GM13976 (cell line): ENCODE results near the gene PAK5.

Experiments used
- DNase-seq: peaks from one replicate; pipeline ENCODE4 v3.0.0; 2012; ENCODE audit warnings: low spot score
- in situ Hi-C: fragments of 300-500 bp; cut with MboI; formaldehyde crosslinking; loops from one replicate; pipeline ENCODE4 v1.12.0; 2022; ENCODE audit warnings: low sequenced_read_pairs, mixed read lengths, inconsistent platforms; ENCODE audit not compliant: unreplicated experiment
- TF ChIP-seq, protein P1 (sequence below): IDR thresholded peaks from 2 replicates; pipeline ENCODE4 v1.5.1; 2012; ENCODE audit warnings: borderline replicate concordance, mild to moderate bottlenecking; ENCODE audit not compliant: insufficient read depth; ENCODE audit errors: extremely low read depth, missing control alignments, control extremely low read depth

Gene PAK5

DNA sequence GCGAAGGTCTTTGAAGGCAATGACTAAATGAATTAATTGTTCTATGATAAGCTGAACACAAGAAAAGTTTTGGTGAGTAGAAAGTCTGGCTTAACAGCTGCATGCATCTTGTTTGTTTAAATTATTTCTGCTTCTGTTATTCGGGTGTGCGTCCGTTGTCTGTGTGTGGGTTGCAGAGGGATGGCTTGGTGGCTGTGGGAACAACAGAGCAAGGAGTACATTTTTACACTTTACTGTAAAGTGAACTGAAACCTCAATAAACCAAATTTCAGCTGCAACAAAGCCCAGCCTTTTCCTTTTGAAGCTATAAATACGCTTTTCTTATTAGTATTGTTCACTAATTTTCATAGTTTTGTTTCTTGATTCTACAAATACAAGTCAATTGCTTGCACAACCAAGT lies 328.0 kb downstream of the PAK5 start:
- TF ChIP-seq, protein P1, sequence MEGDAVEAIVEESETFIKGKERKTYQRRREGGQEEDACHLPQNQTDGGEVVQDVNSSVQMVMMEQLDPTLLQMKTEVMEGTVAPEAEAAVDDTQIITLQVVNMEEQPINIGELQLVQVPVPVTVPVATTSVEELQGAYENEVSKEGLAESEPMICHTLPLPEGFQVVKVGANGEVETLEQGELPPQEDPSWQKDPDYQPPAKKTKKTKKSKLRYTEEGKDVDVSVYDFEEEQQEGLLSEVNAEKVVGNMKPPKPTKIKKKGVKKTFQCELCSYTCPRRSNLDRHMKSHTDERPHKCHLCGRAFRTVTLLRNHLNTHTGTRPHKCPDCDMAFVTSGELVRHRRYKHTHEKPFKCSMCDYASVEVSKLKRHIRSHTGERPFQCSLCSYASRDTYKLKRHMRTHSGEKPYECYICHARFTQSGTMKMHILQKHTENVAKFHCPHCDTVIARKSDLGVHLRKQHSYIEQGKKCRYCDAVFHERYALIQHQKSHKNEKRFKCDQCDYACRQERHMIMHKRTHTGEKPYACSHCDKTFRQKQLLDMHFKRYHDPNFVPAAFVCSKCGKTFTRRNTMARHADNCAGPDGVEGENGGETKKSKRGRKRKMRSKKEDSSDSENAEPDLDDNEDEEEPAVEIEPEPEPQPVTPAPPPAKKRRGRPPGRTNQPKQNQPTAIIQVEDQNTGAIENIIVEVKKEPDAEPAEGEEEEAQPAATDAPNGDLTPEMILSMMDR: no peak
- in situ Hi-C loops: no loop called here
- no peak for DNase-seq

DNA sequence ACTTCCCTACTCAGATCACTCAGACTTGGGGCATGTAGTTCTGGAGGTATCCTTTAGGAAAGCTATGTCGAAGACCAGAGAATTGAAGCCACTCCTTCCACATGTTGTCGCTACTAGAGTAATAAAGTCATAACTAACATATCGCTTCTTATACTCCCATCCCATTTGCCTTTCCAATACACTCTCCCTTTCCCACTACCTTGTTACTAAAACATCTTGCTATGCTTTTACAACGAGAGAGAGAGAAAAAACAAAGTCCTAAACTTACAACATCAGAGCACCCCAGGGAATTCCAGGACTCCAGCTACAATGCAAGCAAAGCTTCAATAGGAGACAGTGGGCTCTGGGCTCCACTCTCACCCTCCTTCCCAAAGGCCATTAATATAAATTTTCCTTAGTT lies 329.6 kb downstream of the PAK5 start:
- no peak for DNase-seq
- in situ Hi-C loops: no loop called here
- TF ChIP-seq, protein P1: no peak

DNA sequence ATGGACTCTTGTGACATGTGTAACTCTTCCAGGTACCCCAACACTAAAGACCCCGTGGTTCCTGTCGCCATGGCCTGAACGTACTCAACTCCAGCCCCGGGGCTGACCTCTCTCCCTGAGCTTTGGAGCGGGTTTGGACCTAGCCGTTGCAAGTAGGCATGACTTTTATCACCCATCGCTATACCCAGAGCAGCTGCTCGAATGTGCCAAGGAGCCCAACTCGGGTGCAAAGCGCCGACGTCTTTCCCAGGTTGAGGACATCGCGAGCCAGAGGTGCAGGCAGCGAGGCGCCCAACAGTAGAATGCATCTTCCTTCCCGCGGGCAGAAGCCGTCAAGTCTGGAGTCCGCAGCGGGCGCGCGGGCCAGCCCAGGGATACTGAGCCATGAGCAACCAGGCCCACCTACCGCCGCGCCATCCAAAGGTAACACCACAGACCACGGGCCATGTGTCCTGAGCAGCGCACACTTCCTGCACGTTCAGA lies 330.1 kb downstream of the PAK5 start:
- in situ Hi-C loops: no loop called here
- TF ChIP-seq, protein P1: no peak
- DNase-seq: no peak

DNA sequence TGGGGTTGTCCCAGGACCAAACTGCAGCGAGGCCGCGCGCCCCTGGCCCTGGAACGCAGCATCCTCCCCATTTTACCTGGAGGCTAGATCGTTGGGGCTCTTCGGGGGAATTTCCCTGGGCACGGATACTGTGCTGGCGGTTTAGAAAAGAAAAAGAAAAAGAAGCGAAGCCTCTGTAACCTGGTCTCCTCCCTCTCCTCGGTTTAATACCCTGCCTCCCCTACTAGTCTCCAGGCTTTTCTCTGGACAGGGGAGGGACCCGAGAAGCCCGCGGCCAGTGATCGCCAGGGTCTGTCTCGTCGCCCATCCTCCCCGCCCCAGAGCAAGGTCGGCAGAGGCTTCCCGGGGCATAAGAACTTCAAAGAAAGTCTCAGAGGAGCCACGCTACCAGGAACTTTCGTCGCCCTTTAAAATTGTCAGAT lies 330.6 kb downstream of the PAK5 start:
- in situ Hi-C loops: no loop called here
- TF ChIP-seq, protein P1: no peak
- DNase-seq: peak; percentile 23

DNA sequence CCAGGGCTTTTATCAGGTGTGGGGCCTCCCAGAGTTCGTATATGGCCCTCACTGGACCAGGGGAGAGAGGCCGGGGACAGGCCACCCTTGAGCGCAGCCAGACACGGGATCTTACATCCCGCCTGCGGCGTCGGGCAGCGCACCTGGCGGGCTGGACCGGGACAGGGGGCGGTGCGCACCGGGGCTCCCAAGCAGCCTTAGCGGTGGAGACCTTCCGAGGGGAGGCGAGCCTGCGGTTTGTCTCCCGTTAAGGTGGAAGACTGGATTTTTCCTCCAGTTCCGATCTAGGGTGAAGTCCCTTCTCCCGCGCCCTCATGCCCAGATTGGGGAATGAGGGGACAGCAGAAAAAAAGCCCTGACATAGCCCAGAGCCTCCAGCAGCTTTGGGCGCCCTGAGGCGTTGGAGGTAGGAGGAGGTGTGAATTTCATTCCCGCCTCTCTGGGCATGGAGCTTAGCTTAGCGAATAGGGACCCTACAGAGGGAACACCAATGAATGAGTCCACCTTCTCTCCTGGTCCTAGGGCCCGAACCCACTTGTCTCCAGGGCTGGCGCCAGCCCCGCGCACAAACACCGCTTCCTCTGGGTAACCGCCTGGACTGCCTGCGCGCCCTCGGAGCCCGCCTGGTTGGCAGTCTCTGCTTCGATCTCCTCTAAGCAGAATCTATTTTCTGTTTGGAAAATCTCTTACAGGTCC lies 331.2 kb downstream of the PAK5 start:
- TF ChIP-seq, protein P1: no peak
- in situ Hi-C loops: no loop called here
- DNase-seq: peak; percentile 27

DNA sequence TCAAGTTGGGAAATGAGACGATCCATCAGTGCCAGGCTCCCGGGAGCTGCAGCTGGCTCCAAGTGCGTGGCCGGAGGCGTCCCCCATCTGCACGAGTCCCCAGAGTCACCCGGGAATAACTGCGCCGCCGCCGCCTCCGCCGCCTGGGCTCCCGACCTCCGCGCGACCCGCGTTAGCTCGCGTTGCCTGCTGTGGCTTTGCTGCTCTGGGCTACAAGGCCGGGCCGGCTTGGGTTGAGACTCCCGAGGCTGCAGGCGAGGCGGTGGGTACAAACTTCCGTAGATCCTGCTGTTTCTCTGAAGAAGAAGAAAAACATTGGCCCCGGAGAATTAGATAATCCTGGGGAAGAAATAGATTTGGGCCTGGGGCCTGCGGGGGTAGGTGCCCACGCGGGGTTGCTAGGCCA lies 331.9 kb downstream of the PAK5 start:
- DNase-seq: peak; percentile 21
- in situ Hi-C loops: no loop called here
- TF ChIP-seq, protein P1: no peak
